GM18499 (cell line): ENCODE measurements around the gene ENDOV.

Experiments used
- ATAC-seq: cut with Tn5 transposase; IDR thresholded peaks from one replicate; pipeline ENCODE4 v1.9.1; 2021; ENCODE audit warnings: moderate number of reproducible peaks; ENCODE audit not compliant: insufficient read depth, unreplicated experiment

Gene ENDOV

GRCh38 chr17:80413771-80414507 lies 1.0 kb upstream of the ENDOV start:
- no peak for ATAC-seq

GRCh38 chr17:80414508-80414802 lies 512 bp upstream of the ENDOV start:
- ATAC-seq = no peak

- no peak for ATAC-seq
These were observed 715 bp downstream of the ENDOV start for GRCh38 chr17:80415626-80416137.

GRCh38 chr17:80416260-80416939 lies 1.4 kb downstream of the ENDOV start:
- ATAC-seq = no peak

GRCh38 chr17:80416940-80417293 lies 1.9 kb downstream of the ENDOV start:
- ATAC-seq = no peak

GRCh38 chr17:80418589-80418988 lies 3.6 kb downstream of the ENDOV start:
- ATAC-seq = no peak

- no peak for ATAC-seq
These were observed 4.3 kb downstream of the ENDOV start for GRCh38 chr17:80419255-80419654.

GRCh38 chr17:80421381-80422090 lies 6.6 kb downstream of the ENDOV start:
- ATAC-seq = no peak

- ATAC-seq = no peak
These were observed 7.3 kb downstream of the ENDOV start for GRCh38 chr17:80422276-80422675.

- ATAC-seq = no peak
These were observed 8.0 kb downstream of the ENDOV start for GRCh38 chr17:80422981-80423380.

- no peak for ATAC-seq
These were observed 8.7 kb downstream of the ENDOV start for GRCh38 chr17:80423536-80424225.

- ATAC-seq = no peak
These were observed 9.3 kb downstream of the ENDOV start for GRCh38 chr17:80424261-80424660.

GRCh38 chr17:80424878-80425765 lies 10.2 kb downstream of the ENDOV start:
- no peak for ATAC-seq

GRCh38 chr17:80425835-80426426 lies 11.0 kb downstream of the ENDOV start:
- no peak for ATAC-seq

GRCh38 chr17:80426671-80427326 lies 11.8 kb downstream of the ENDOV start:
- no peak for ATAC-seq

- ATAC-seq = no peak
These were observed 12.7 kb downstream of the ENDOV start for GRCh38 chr17:80427366-80428282.

- ATAC-seq = no peak
These were observed 13.4 kb downstream of the ENDOV start for GRCh38 chr17:80428363-80428762.

GRCh38 chr17:80428796-80429195 lies 13.8 kb downstream of the ENDOV start:
- ATAC-seq = no peak
